ENCODE results near the gene AVEN.

Gene AVEN

DNA sequence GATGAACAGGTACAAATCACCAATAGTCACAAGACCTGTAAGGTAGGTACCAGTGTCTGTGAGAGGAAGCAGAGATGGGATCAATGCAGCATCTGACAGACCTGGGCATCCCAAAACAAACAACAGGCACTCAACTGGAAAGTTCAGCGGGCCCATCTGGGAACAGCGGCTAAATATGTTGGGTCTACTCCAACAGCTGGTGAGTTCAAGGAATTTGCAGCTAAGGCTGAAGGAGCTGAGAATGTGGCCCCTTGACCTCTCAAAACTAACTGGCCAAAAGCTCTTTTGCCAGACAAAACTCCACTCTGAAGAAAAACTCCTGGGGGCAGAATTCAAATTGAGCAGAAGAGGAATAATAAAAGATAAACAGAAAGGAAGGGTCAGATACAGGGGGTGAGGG, 24.4 kb downstream of the AVEN start:
- TF ChIP-seq SIN3A (IDR thresholded peaks at IDR 0.05; ENCODE audit: borderline replicate concordance, insufficient read depth, low read length) (no peak), POLR2AphosphoS5 (IDR thresholded peaks at IDR 0.05; ENCODE audit: low read depth, low read length) (no peak), FOXP2 (optimal IDR thresholded peaks at IDR 0.05; ENCODE audit: borderline replicate concordance, extremely low read depth, extremely low read length, insufficient read depth) (no peak), TAF1 (IDR thresholded peaks at IDR 0.05; ENCODE audit: borderline replicate concordance, insufficient read depth, low read length) (no peak)
- TF ChIP-seq, protein P1, sequence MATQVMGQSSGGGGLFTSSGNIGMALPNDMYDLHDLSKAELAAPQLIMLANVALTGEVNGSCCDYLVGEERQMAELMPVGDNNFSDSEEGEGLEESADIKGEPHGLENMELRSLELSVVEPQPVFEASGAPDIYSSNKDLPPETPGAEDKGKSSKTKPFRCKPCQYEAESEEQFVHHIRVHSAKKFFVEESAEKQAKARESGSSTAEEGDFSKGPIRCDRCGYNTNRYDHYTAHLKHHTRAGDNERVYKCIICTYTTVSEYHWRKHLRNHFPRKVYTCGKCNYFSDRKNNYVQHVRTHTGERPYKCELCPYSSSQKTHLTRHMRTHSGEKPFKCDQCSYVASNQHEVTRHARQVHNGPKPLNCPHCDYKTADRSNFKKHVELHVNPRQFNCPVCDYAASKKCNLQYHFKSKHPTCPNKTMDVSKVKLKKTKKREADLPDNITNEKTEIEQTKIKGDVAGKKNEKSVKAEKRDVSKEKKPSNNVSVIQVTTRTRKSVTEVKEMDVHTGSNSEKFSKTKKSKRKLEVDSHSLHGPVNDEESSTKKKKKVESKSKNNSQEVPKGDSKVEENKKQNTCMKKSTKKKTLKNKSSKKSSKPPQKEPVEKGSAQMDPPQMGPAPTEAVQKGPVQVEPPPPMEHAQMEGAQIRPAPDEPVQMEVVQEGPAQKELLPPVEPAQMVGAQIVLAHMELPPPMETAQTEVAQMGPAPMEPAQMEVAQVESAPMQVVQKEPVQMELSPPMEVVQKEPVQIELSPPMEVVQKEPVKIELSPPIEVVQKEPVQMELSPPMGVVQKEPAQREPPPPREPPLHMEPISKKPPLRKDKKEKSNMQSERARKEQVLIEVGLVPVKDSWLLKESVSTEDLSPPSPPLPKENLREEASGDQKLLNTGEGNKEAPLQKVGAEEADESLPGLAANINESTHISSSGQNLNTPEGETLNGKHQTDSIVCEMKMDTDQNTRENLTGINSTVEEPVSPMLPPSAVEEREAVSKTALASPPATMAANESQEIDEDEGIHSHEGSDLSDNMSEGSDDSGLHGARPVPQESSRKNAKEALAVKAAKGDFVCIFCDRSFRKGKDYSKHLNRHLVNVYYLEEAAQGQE (IDR thresholded peaks at IDR 0.05; ENCODE audit: insufficient read depth in 1 of 2, low read depth in 2 of 2, low read length in 2 of 2): no peak

DNA sequence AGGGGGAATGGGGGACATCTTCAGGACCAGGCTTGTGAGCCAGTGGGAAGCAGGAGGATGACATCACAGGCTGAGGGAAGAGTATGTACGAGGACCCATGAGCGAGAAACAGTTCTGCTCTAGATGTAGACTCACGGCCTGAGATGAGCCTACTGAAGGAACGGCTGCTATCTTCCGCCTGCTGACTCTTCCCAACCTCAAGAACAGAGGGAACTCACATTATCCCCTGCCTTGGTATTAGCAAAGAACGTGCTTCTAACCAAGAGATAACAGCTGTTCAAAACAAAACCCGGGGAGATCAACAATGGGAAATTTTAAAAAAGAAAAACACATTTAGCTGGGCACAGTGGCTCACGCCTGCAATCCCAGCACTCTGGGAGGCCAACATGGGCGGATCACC, 25.3 kb downstream of the AVEN start:
- TF ChIP-seq POLR2AphosphoS5 (IDR thresholded peaks at IDR 0.05; ENCODE audit: low read depth, low read length) (no peak), FOXP2 (optimal IDR thresholded peaks at IDR 0.05; ENCODE audit: borderline replicate concordance, extremely low read depth, extremely low read length, insufficient read depth) (no peak), SIN3A (IDR thresholded peaks at IDR 0.05; ENCODE audit: borderline replicate concordance, insufficient read depth, low read length) (no peak), TAF1 (IDR thresholded peaks at IDR 0.05; ENCODE audit: borderline replicate concordance, insufficient read depth, low read length) (no peak)
- TF ChIP-seq, protein P1 (IDR thresholded peaks at IDR 0.05; ENCODE audit: insufficient read depth in 1 of 2, low read depth in 2 of 2, low read length in 2 of 2): no peak

DNA sequence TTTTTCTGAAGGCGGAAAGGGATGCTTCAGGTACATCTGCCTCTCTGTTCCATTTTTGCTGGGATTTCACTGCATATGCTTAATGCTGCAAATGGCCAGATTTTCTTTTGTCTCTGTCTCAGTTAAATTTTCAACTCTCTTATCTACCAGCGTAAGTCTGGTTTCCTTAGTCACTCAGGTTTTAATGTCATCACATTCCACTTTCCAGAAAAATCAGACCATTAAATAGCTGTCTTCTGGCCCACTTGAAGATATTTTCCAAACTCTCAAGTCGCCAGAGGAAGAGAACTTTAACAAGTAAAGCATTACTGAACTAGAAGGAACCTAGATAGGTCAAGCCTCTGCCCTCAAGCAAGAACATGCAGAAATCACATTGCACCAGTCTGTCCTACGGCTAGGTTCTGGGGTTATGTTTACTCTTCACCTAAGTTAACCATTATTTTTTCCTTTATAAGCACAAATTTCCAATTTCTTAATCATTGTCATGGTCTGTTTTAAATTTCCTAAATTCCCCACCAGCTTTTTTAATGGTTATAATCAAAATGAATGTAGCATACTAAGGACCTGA, 26.5 kb downstream of the AVEN start:
- TF ChIP-seq FOXP2 (optimal IDR thresholded peaks at IDR 0.05; ENCODE audit: borderline replicate concordance, extremely low read depth, extremely low read length, insufficient read depth) (no peak), POLR2AphosphoS5 (IDR thresholded peaks at IDR 0.05; ENCODE audit: low read depth, low read length) (no peak), TAF1 (IDR thresholded peaks at IDR 0.05; ENCODE audit: borderline replicate concordance, insufficient read depth, low read length) (no peak), SIN3A (IDR thresholded peaks at IDR 0.05; ENCODE audit: borderline replicate concordance, insufficient read depth, low read length) (no peak)
- TF ChIP-seq, protein P1 (IDR thresholded peaks at IDR 0.05; ENCODE audit: insufficient read depth in 1 of 2, low read depth in 2 of 2, low read length in 2 of 2): no peak

DNA sequence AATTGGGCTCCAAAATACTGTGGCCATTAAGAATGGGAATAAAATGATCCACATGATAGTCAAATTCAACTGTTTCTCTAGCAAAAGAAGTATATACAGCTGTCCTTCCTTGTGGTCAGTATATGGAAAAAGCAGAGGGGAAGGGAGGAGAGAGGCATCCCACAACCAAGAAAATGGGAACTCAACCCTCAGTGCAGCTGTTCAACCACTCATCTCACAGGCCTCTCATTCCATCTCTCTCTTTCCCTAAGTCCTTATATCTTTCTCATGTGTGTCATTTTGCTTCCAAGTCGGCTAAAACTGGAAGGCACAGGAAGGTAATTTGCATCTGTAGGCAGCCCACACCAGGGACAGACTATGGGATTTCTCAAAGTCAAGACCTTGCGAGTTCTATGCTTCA, 27.5 kb downstream of the AVEN start:
- TF ChIP-seq FOXP2 (optimal IDR thresholded peaks at IDR 0.05; ENCODE audit: borderline replicate concordance, extremely low read depth, extremely low read length, insufficient read depth) (no peak), POLR2AphosphoS5 (IDR thresholded peaks at IDR 0.05; ENCODE audit: low read depth, low read length) (no peak), TAF1 (IDR thresholded peaks at IDR 0.05; ENCODE audit: borderline replicate concordance, insufficient read depth, low read length) (no peak), SIN3A (IDR thresholded peaks at IDR 0.05; ENCODE audit: borderline replicate concordance, insufficient read depth, low read length) (no peak)
- TF ChIP-seq, protein P1 (IDR thresholded peaks at IDR 0.05; ENCODE audit: insufficient read depth in 1 of 2, low read depth in 2 of 2, low read length in 2 of 2): no peak

All from PFSK-1 (cell line).